PC-3 (cell line): ENCODE measurements around the gene GIPC3. TPM values are rescaled to one million over a fixed set of nuclear protein-coding genes. Genes with fewer than 3 reads are reported as not detected.

Experiments
- ATAC-seq: fragments of 200-7000 bp; cut with Tn5 transposase; 2 replicates; pipeline ENCODE4 v1.9.1; 2020; ENCODE audit warnings: mild to moderate bottlenecking, moderate library complexity
- BruUV-seq: library from RNA; stranded (reverse); fragments of 400-500 nt; replicated peaks from 2 replicates; lab custom pipeline; 2021; lab: Mats Ljungman, UMichigan
- CTCF ChIA-PET: fragments of 300-600 bp; sonication (Branson Sonifier 250); formaldehyde crosslinking; loops from one replicate; lab custom pipeline; 2022; ENCODE audit warnings: antibody characterized with exemption; lab: Charles Lee
- POLR2A ChIA-PET: fragments of 300-600 bp; sonication (Branson Sonifier 250); formaldehyde crosslinking; loops from one replicate; lab custom pipeline; 2022; ENCODE audit warnings: antibody characterized with exemption; ENCODE audit not compliant: unreplicated experiment; lab: Charles Lee
- DNase-seq: peaks from one replicate; pipeline ENCODE4 v3.0.0-alpha.2; 2015
- H2AFZ ChIP-seq: fragments of 300-600 bp; sonication (generic); 2 replicates; pipeline ENCODE4 v1.6.0; 2016; ENCODE audit warnings: antibody characterized with exemption, low read length
- H3F3A ChIP-seq: fragments of 300-600 bp; sonication (generic); one replicate; pipeline ENCODE4 v1.6.0; 2017; ENCODE audit warnings: antibody characterized with exemption, low read length, control low read depth, mild to moderate bottlenecking; ENCODE audit not compliant: unreplicated experiment
- H3K27ac ChIP-seq: fragments of 300-600 bp; sonication (generic); 2 replicates; pipeline ENCODE4 v1.5.1; 2016; ENCODE audit warnings: mild to moderate bottlenecking, low read length
- H3K27me3 ChIP-seq: fragments of 300-600 bp; sonication (generic); 2 replicates; pipeline ENCODE4 v1.6.1; 2016; ENCODE audit warnings: low read length, mixed read lengths
- H3K36me3 ChIP-seq: fragments of 300-600 bp; sonication (generic); 2 replicates; pipeline ENCODE4 v1.6.1; 2016; ENCODE audit warnings: low read depth, mixed run types, low read length, mixed read lengths
- H3K4me1 ChIP-seq: fragments of 300-600 bp; sonication (generic); 2 replicates; pipeline ENCODE4 v1.5.1; 2016; ENCODE audit warnings: low read length; ENCODE audit not compliant: insufficient read depth
- H3K4me2 ChIP-seq: fragments of 300-600 bp; sonication (generic); 2 replicates; pipeline ENCODE4 v1.6.0; 2016; ENCODE audit warnings: low read length
- H3K4me3 ChIP-seq: fragments of 300-600 bp; sonication (generic); 2 replicates; pipeline ENCODE4 v1.5.1; 2016; ENCODE audit warnings: mild to moderate bottlenecking, low read length, mixed read lengths
- H3K79me2 ChIP-seq: fragments of 300-600 bp; sonication (generic); 2 replicates; pipeline ENCODE4 v1.6.1; 2017; ENCODE audit warnings: low read length, mixed read lengths
- H3K9ac ChIP-seq: fragments of 300-600 bp; sonication (generic); 2 replicates; pipeline ENCODE4 v1.6.0; 2016; ENCODE audit warnings: mild to moderate bottlenecking, low read length
- H3K9me2 ChIP-seq: fragments of 300-600 bp; sonication (generic); replicated peaks from 2 replicates; pipeline ENCODE4 v1.6.1; 2016; ENCODE audit warnings: mixed run types, low read length, mixed read lengths
- H3K9me3 ChIP-seq: fragments of 300-600 bp; sonication (generic); 2 replicates; pipeline ENCODE4 v1.6.1; 2016; ENCODE audit warnings: low read length, mixed read lengths
- H4K20me1 ChIP-seq: fragments of 300-600 bp; sonication (generic); 2 replicates; pipeline ENCODE4 v1.6.1; 2016; ENCODE audit warnings: low read length, mixed read lengths
- EZH2 ChIP-seq: fragments of 300-600 bp; sonication (generic); IDR thresholded peaks from one replicate; pipeline ENCODE4 v1.6.1; 2017; ENCODE audit warnings: antibody characterized with exemption, mild to moderate bottlenecking, low read length; ENCODE audit not compliant: unreplicated experiment
- EZH2phosphoT487 ChIP-seq: fragments of 300-600 bp; sonication (generic); IDR thresholded peaks from 2 replicates; pipeline ENCODE4 v1.6.1; 2018; ENCODE audit warnings: mild to moderate bottlenecking, antibody characterized with exemption, low read length, borderline replicate concordance
- intact Hi-C: fragments of 100-400 bp; cut with micrococcal nuclease; formaldehyde crosslinking; loops from 2 replicates; pipeline ENCODE4 v1.9.0; 2023
- total RNA-seq: library from RNA; depleted of rRNA; stranded (reverse); fragments of >200 nt; gene quantifications from 2 replicates; pipeline ENCODE4 v1.2.3, GENCODE V29; 2014
- TF ChIP-seq, protein P1 (sequence below): fragments of 300-600 bp; sonication (generic); conservative IDR thresholded peaks from 2 replicates; pipeline ENCODE4 v1.5.1; 2017; ENCODE audit warnings: antibody characterized with exemption, low read depth, mild to moderate bottlenecking, low read length

GIPC3 gene
- total RNA-seq, 1 experiment from 2014 or later, result 0.18 TPM

DNA sequence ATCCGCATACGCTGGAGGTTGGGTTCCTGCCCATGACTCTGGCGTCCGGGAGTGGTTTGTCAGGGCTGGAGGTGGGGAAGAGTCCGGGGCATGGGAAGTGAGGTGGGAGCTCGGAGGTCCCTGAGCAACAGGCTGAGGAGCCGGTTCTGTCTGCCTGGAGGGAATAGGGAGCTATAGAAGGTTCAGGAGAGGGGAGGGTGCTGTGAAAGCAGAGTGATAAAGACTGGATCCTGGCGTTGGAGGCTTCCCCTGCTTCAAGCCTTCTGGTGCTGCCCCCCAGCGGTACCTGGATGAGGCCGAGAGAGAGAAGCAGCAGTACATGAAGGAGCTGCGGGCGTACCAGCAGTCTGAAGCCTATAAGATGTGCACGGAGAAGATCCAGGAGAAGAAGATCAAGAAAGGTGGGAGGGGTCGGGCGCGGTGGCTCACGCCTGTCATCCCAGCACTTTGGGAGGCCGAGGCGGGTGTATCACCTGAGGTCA lies 10.0 kb upstream of the GIPC3 start:
- H2AFZ ChIP-seq, result no peak overlapping the region
- peaks cover 8% of the 10 kb centered on the region for H3K4me1 ChIP-seq
- H3K9ac ChIP-seq, result no peak overlapping the region
- DNase-seq (no peak), ATAC-seq (no peak)
- H3K9me3 ChIP-seq, result no peaks in the 10 kb centered on the region
- no TSS peak for BruUV-seq
- no peak overlapping the region for H3K4me3 ChIP-seq
- H3K79me2 ChIP-seq, result peaks cover 12% of the 10 kb centered on the region
- no peaks in the 10 kb centered on the region for H3K27me3 ChIP-seq
- no peaks in the 10 kb centered on the region for H4K20me1 ChIP-seq
- no peaks in the 10 kb centered on the region for H3K9me2 ChIP-seq
- POLR2A ChIA-PET, result no interaction called here
- CTCF ChIA-PET, result no interaction called here
- H3K27ac ChIP-seq, result no peak overlapping the region
- TF ChIP-seq EZH2, result no peak
- TF ChIP-seq, protein P1, sequence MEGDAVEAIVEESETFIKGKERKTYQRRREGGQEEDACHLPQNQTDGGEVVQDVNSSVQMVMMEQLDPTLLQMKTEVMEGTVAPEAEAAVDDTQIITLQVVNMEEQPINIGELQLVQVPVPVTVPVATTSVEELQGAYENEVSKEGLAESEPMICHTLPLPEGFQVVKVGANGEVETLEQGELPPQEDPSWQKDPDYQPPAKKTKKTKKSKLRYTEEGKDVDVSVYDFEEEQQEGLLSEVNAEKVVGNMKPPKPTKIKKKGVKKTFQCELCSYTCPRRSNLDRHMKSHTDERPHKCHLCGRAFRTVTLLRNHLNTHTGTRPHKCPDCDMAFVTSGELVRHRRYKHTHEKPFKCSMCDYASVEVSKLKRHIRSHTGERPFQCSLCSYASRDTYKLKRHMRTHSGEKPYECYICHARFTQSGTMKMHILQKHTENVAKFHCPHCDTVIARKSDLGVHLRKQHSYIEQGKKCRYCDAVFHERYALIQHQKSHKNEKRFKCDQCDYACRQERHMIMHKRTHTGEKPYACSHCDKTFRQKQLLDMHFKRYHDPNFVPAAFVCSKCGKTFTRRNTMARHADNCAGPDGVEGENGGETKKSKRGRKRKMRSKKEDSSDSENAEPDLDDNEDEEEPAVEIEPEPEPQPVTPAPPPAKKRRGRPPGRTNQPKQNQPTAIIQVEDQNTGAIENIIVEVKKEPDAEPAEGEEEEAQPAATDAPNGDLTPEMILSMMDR, result 0 out of 2 replicates have a peak, but pooled peaks have one; percentile 10
- no peaks in the 10 kb centered on the region for H3F3A ChIP-seq
- intact Hi-C loops, result no loop called here
- H3K36me3 ChIP-seq, result peaks cover 3% of the 10 kb centered on the region
- H3K4me2 ChIP-seq, result peak overlapping the region; percentile 84; the same call in 1 of the 2 replicates

DNA sequence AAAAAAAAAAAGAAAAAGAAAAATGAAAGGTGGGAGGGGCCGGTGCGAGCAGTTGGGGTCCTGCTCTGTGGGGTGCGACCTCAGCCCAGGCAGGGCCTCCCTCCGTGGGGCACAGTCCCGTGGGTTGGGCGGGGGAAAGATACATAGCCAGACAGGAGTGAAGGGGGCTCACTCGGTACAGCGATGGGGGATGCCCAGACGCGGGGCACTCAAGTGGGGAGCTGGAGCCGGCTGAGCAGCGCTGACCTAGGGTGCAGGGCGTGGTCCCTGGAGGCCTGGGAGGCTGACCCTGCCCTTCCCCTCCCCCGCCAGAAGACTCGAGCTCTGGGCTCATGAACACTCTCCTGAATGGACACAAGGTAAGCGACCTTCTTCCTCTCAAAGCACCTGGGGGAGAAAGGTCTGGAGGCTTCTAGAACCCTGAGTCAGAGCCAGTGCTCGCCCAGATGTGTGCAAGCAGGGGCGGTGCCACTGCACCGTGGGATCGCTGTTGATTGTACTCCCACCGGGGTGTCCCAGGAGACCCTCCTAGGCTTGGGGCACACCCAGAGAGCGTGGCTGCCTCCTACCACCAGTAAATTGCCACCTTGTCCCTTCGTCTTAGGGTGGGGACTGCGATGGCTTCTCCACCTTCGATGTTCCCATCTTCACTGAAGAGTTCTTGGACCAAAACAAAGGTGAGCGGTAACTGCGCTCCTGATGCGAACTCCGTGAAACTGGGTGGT lies 9.2 kb upstream of the GIPC3 start:
- Histone ChIP-seq H3K27me3 (no peaks in the 10 kb centered on the region), H3K27ac (no peak overlapping the region), H3K9me2 (no peaks in the 10 kb centered on the region), H3F3A (no peaks in the 10 kb centered on the region), H3K4me2 (no peak overlapping the region), H2AFZ (no peak overlapping the region), H3K4me3 (no peak overlapping the region), H4K20me1 (no peaks in the 10 kb centered on the region), H3K79me2 (peaks cover 12% of the 10 kb centered on the region), H3K36me3 (peaks cover 3% of the 10 kb centered on the region), H3K9me3 (no peaks in the 10 kb centered on the region), H3K4me1 (peaks cover 11% of the 10 kb centered on the region), H3K9ac (no peak overlapping the region)
- POLR2A ChIA-PET, result no interaction called here
- no TSS peak for BruUV-seq
- DNase-seq, result no peak
- TF ChIP-seq, protein P1, result no peak
- TF ChIP-seq EZH2phosphoT487 (no peak), EZH2 (no peak)
- intact Hi-C loops, result no loop called here
- CTCF ChIA-PET, result no interaction called here
- no peak for ATAC-seq
